ENCODE measurements around the gene FIBP. TPM values are rescaled to one million over a fixed set of nuclear protein-coding genes. Genes with fewer than 3 reads are reported as not detected.

The FIBP gene
- total and polyA plus RNA-seq, 2 experiments from 2014 or later = 140 to 199 TPM

DNA sequence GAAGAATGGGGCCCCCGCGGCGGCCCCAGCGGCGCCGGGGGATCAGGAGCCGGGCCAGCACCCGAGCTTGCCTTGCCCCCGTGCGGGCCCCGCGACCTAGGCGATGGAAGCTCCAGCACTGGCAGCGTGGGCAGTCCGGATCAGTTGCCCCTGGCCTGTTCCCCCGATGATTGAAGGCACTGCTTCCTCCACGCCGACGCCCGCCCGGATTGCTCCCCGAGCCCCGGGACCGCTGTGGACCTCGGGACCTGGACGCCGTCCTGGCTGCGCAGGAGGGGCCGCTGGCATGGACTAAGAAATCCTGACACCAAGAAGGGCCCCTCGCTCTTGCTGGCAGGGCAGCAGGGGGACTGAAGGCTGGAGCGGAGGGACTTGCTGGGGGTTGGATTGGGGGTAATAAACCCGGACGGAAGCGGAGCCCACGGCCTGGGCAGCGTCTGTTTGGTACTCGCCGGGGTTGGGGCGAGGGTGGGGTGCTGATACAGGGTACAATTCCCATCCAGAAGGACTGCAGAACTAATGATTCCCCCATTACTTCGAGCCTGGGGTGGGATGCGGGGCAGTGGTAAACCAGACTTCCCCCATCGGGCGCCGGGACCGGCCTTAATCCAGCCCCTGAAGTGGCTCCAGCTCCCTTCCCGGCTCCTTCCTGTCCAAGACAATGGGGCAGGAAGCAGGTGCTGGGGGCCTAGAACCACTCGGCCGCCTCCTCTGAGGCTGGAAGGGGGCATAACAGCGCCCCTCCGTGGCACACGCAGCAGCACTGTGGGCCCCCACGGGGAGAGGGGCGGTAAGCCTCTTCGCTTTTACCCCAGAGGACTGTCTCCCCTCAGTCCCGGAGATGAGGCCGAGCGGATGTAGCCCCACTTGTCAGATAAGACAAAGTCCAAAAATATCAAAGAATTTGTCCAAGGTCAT is 3.2 kb upstream of the FIBP start:
- H3K27me3 ChIP-seq = peaks cover 12% of the 10 kb centered on the region
- peak overlapping the region; percentile 57 for H3K4me3 ChIP-seq
- H3K27ac ChIP-seq = peak overlapping the region; percentile 76
- H3K4me1 ChIP-seq (ENCODE audit: low read depth) = peaks cover 23% of the 10 kb centered on the region
- peak; percentile 40 to 52 for DNase-seq (ENCODE audit: low read depth in 1 of 2, low spot score in 1 of 2)
- no peaks in the 10 kb centered on the region for H3K9me3 ChIP-seq (ENCODE audit: low read depth)
- TF ChIP-seq, protein P1, sequence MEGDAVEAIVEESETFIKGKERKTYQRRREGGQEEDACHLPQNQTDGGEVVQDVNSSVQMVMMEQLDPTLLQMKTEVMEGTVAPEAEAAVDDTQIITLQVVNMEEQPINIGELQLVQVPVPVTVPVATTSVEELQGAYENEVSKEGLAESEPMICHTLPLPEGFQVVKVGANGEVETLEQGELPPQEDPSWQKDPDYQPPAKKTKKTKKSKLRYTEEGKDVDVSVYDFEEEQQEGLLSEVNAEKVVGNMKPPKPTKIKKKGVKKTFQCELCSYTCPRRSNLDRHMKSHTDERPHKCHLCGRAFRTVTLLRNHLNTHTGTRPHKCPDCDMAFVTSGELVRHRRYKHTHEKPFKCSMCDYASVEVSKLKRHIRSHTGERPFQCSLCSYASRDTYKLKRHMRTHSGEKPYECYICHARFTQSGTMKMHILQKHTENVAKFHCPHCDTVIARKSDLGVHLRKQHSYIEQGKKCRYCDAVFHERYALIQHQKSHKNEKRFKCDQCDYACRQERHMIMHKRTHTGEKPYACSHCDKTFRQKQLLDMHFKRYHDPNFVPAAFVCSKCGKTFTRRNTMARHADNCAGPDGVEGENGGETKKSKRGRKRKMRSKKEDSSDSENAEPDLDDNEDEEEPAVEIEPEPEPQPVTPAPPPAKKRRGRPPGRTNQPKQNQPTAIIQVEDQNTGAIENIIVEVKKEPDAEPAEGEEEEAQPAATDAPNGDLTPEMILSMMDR (IDR thresholded peaks at IDR 0.05; ENCODE audit: low read depth, low read length) = peak; percentile 35
- no peaks in the 10 kb centered on the region for H3K36me3 ChIP-seq

- Histone ChIP-seq H3K27ac (peak within 1 kb of the TSS; percentile 76), H3K27me3 (peaks cover 2% of the 10 kb centered on the region), H3K9me3 (ENCODE audit: low read depth) (no peaks in the 10 kb centered on the region), H3K4me1 (ENCODE audit: low read depth) (peaks cover 23% of the 10 kb centered on the region), H3K36me3 (no peaks in the 10 kb centered on the region), H3K4me3 (peak within 1 kb of the TSS; percentile 57)
- peak; percentile 97 to 98 for DNase-seq (ENCODE audit: low read depth in 1 of 2, low spot score in 1 of 2)
- TF ChIP-seq, protein P1 (IDR thresholded peaks at IDR 0.05; ENCODE audit: low read depth, low read length) = peak; percentile 3
Measured at GRCh38 chr11:65890324-65891218, 2.3 kb upstream of the FIBP start, which contains the start of gene CCDC85B. TSS of gene CCDC85B (plus strand) at chr11:65890673. CDS start at chr11:65890784, 111 bp downstream.

- Histone ChIP-seq H3K27ac (peak overlapping the region; percentile 86), H3K4me3 (peak overlapping the region; percentile 53), H3K9me3 (ENCODE audit: low read depth) (no peaks in the 10 kb centered on the region), H3K36me3 (peaks cover 14% of the 10 kb centered on the region), H3K4me1 (ENCODE audit: low read depth) (peaks cover 19% of the 10 kb centered on the region), H3K27me3 (no peaks in the 10 kb centered on the region)
- no peak for DNase-seq (ENCODE audit: low read depth in 1 of 2, low spot score in 1 of 2)
- TF ChIP-seq, protein P1 (IDR thresholded peaks at IDR 0.05; ENCODE audit: low read depth, low read length) = no peak
Measured at GRCh38 chr11:65887723-65888162, 528 bp downstream of the FIBP start.

DNA sequence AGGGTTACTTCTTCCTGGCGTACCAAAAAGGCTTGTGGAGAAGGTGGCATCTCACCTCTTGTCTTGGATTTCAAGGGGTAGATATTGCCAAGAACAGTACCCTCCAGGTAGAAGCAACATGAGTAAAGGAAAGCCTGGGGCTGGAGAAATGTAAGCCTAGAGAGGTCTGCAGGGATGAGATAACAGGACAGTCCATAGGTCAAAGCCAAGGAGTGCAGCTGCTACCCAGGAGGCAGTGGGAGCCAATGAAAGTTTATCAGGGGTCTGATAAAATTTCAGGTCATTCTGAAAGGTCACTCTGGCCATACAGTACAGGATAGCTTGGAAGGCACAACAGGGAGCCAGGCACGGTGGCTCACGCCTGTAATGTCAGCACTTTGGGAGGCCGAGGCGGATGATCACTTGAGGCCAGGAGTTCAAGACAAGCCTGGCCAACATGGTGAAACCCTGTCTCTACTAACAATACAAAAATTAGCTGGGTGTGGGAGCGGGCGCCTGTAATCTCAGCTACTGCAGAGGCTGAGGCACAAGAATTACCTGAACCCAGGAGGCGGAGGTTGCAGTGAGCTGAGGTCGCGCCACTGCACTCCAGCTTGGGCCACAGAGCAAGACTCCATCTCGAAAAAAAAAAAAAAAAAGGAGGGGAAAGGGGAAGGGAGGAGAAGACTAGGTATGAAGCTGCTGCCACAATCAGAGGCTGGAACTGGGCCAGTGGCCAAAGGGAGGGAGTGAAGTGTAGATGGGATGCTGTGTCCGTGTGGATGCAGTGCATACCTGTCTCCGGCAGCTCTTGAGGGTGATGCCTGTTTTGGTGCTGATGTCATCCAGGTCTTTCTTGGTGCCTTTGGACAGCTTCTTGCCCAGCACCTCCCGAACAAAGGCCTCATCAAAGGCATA is 1.2 kb downstream of the FIBP start:
- TF ChIP-seq, protein P1 (IDR thresholded peaks at IDR 0.05; ENCODE audit: low read depth, low read length) = no peak
- Histone ChIP-seq H3K4me3 (peak overlapping the region; percentile 53), H3K4me1 (ENCODE audit: low read depth) (peaks cover 14% of the 10 kb centered on the region), H3K9me3 (ENCODE audit: low read depth) (no peaks in the 10 kb centered on the region), H3K27ac (peak overlapping the region; percentile 86), H3K27me3 (no peaks in the 10 kb centered on the region), H3K36me3 (peaks cover 19% of the 10 kb centered on the region)
- DNase-seq (ENCODE audit: low read depth in 1 of 2, low spot score in 1 of 2) = no peak

Measured in cardiac muscle cell (in vitro differentiated cells and primary cell).